ENCODE results near the gene SLC35F6. TPM values are rescaled to one million over a fixed set of nuclear protein-coding genes. Genes with fewer than 3 reads are reported as not detected.

The SLC35F6 gene
- total RNA-seq, 6 donors from 2014 or later = 36.7 to 59.4 (median 45.7) TPM

DNA sequence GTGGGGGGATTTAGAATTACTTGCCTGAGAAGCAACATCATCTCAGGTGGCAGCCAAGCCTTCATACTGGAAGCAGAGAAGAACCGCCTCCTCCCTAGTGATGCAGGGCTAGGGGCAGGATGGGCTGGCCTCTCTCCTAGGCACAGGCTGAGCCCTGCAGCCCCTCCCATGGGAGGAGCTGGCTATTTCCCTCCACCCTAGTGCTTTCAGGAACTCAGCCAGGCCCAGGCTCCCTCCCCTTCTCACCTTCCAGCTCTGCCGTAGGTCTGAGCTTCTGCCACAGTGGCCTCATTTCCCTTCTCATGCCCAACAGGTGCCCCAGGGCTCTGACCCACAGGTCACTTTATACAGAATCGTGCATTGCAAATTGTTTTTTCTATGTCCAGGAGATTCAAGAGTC, 52.8 kb downstream of the SLC35F6 start:
- ATAC-seq (ENCODE audit: low FRiP score in 2 of 2) (no peak), DNase-seq (peak in 1 of 2 donors; percentile 21)
- H3K4me1 ChIP-seq = no peaks in the 10 kb centered on the region
- TF ChIP-seq, protein P1, sequence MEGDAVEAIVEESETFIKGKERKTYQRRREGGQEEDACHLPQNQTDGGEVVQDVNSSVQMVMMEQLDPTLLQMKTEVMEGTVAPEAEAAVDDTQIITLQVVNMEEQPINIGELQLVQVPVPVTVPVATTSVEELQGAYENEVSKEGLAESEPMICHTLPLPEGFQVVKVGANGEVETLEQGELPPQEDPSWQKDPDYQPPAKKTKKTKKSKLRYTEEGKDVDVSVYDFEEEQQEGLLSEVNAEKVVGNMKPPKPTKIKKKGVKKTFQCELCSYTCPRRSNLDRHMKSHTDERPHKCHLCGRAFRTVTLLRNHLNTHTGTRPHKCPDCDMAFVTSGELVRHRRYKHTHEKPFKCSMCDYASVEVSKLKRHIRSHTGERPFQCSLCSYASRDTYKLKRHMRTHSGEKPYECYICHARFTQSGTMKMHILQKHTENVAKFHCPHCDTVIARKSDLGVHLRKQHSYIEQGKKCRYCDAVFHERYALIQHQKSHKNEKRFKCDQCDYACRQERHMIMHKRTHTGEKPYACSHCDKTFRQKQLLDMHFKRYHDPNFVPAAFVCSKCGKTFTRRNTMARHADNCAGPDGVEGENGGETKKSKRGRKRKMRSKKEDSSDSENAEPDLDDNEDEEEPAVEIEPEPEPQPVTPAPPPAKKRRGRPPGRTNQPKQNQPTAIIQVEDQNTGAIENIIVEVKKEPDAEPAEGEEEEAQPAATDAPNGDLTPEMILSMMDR (IDR thresholded peaks at IDR 0.05) = no peak
- TF ChIP-seq EP300 (IDR thresholded peaks at IDR 0.05) (no peak), POLR2A (IDR thresholded peaks at IDR 0.05) (no peak), POLR2AphosphoS5 (IDR thresholded peaks at IDR 0.05) (no peak)
- no peaks in the 10 kb centered on the region for H3K27me3 ChIP-seq
- H3K4me3 ChIP-seq = no peak overlapping the region
- H3K27ac ChIP-seq = no peak overlapping the region
- 39 to 59% methylated on average over 3 of the region's 3 CpGs for WGBS, 2 donors
- H3K9me3 ChIP-seq = no peaks in the 10 kb centered on the region
- no peaks in the 10 kb centered on the region for H3K36me3 ChIP-seq

DNA sequence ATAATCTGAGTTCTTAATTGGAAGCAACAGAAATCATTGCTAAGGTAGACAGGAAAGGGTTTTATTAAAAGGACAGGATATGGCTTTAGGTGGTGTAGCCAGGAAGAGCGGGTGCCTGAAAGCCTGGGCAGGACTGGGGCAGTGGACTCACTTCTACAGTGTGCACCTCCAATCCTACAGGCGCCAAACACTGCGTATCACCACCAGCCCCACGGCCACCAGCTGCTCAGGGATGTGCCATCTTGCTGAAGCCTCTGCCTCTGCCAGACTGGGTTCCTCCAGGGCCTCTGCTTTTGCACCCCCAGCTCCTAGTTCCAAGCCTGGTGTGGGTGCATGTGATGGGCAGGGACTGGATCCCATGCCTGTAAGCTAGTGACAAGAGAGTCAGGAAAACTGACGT, 54.2 kb downstream of the SLC35F6 start:
- DNase-seq (peak in 1 of 2 donors; percentile 21), ATAC-seq (ENCODE audit: low FRiP score in 2 of 2) (no peak)
- 75 to 76% methylated on average over 5 of the region's 5 CpGs for WGBS, 2 donors
- Histone ChIP-seq H3K4me1 (no peaks in the 10 kb centered on the region), H3K27me3 (no peaks in the 10 kb centered on the region), H3K4me3 (no peak overlapping the region), H3K36me3 (no peaks in the 10 kb centered on the region), H3K27ac (no peak overlapping the region), H3K9me3 (no peaks in the 10 kb centered on the region)
- TF ChIP-seq POLR2AphosphoS5 (IDR thresholded peaks at IDR 0.05) (no peak), EP300 (IDR thresholded peaks at IDR 0.05) (no peak), POLR2A (IDR thresholded peaks at IDR 0.05) (no peak)
- TF ChIP-seq, protein P1 (IDR thresholded peaks at IDR 0.05) = no peak

- 80 to 88% methylated on average over 6 of the region's 6 CpGs for WGBS, 2 donors
- DNase-seq (no peak), ATAC-seq (ENCODE audit: low FRiP score in 2 of 2) (no peak)
- no peaks in the 10 kb centered on the region for H3K9me3 ChIP-seq
- TF ChIP-seq EP300 (IDR thresholded peaks at IDR 0.05) = no peak
- TF ChIP-seq POLR2AphosphoS5 (IDR thresholded peaks at IDR 0.05) = no peak
- TF ChIP-seq POLR2A (IDR thresholded peaks at IDR 0.05) = no peak
- TF ChIP-seq, protein P1 (IDR thresholded peaks at IDR 0.05) = no peak
- H3K27ac ChIP-seq = no peak overlapping the region
- H3K4me1 ChIP-seq = no peaks in the 10 kb centered on the region
- no peaks in the 10 kb centered on the region for H3K27me3 ChIP-seq
- no peaks in the 10 kb centered on the region for H3K36me3 ChIP-seq
- H3K4me3 ChIP-seq = no peak overlapping the region
These were observed 54.9 kb downstream of the SLC35F6 start for GRCh38 chr2:26818972-26819371.

DNA sequence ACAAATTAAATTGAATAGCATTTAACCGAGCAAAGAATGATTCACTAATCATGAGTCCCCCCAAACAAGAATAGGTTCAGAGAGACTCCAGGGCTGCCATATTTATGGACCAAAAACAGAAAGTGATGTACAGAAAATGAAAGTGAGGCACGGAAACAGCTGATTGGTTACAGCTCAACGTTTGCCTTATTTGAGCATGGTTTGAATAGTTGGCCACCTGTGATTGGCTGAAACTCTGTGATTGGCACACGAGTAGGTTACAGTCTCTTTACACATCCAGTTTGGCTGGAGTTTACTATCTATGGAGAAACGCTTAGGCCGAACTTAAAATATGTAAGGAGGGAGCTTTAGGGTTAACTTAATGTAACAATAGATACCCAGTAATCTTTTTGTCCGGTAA, 56.8 kb downstream of the SLC35F6 start:
- TF ChIP-seq POLR2A (IDR thresholded peaks at IDR 0.05) (no peak), EP300 (IDR thresholded peaks at IDR 0.05) (no peak), POLR2AphosphoS5 (IDR thresholded peaks at IDR 0.05) (no peak)
- TF ChIP-seq, protein P1 (IDR thresholded peaks at IDR 0.05) = no peak
- no peak for DNase-seq
- no peak overlapping the region for H3K4me3 ChIP-seq
- no peak for ATAC-seq (ENCODE audit: low FRiP score in 2 of 2)
- no peaks in the 10 kb centered on the region for H3K36me3 ChIP-seq
- no peaks in the 10 kb centered on the region for H3K27me3 ChIP-seq
- no peaks in the 10 kb centered on the region for H3K4me1 ChIP-seq
- no peaks in the 10 kb centered on the region for H3K9me3 ChIP-seq
- no peak overlapping the region for H3K27ac ChIP-seq
- WGBS, 2 donors = 85 to 86% methylated on average over 7 of the region's 7 CpGs

DNA sequence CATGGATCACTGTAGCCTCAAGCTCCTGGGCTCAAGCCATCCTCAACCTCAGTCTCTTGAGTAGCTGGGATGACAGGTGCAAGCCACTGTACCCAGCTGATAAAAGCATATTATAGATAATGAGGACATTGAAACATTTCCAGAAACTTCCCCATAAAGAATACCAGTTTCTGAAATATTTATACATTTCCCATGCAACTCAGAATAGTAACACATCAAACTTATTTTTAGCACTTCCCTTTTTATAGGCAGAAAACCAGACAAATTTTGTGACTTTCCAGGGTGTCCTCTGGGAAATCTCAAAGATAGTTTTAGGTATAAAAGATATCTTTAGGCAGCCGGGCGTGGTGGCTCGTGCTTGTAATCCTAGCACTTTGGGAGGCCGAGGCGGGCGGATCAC, 58.8 kb downstream of the SLC35F6 start:
- ATAC-seq (ENCODE audit: low FRiP score in 2 of 2) = no peak
- no peak overlapping the region for H3K4me3 ChIP-seq
- H3K4me1 ChIP-seq = no peaks in the 10 kb centered on the region
- DNase-seq = no peak
- H3K27me3 ChIP-seq = no peaks in the 10 kb centered on the region
- 91 to 93% methylated on average over 6 of the region's 6 CpGs for WGBS, 2 donors
- H3K27ac ChIP-seq = no peak overlapping the region
- no peaks in the 10 kb centered on the region for H3K9me3 ChIP-seq
- no peak for TF ChIP-seq POLR2AphosphoS5 (IDR thresholded peaks at IDR 0.05)
- TF ChIP-seq EP300 (IDR thresholded peaks at IDR 0.05) = no peak
- TF ChIP-seq POLR2A (IDR thresholded peaks at IDR 0.05) = no peak
- TF ChIP-seq, protein P1 (IDR thresholded peaks at IDR 0.05) = no peak
- no peaks in the 10 kb centered on the region for H3K36me3 ChIP-seq
